Activated T-helper 1 cell treated with anti-CD3 and anti-CD28 coated beads, Interleukin-12 subunit alpha, Interleukin-12 subunit beta, Interleukin-2, Interleukin-4 antibody, amounts not matched to agents 30 ng/mL and 10 ng/mL and 1 ng/mL, durations not matched to agents 14 hours and 24 hours and 36 hours (primary cell): ENCODE measurements around the gene LRRC7. TPM values are rescaled to one million over a fixed set of nuclear protein-coding genes. Genes with fewer than 3 reads are reported as not detected.

Experiments used
- DNase-seq: peaks from one replicate; pipeline ENCODE4 v3.0.0; 2021; ENCODE audit warnings: low spot score
- H3K27ac Mint-ChIP-seq: one replicate; pipeline ENCODE4 v1.8.0; 2021; ENCODE audit warnings: mild to moderate bottlenecking, mixed read lengths
- H3K27me3 Mint-ChIP-seq: one replicate; pipeline ENCODE4 v1.8.0; 2022; ENCODE audit warnings: mild to moderate bottlenecking, moderate library complexity, mixed read lengths; ENCODE audit not compliant: insufficient read depth
- H3K36me3 Mint-ChIP-seq: one replicate; pipeline ENCODE4 v1.8.0; 2021; ENCODE audit warnings: low read depth, mixed read lengths
- H3K4me1 Mint-ChIP-seq: one replicate; pipeline ENCODE4 v1.8.0; 2021; ENCODE audit warnings: low read depth, mixed read lengths
- H3K4me3 Mint-ChIP-seq: one replicate; pipeline ENCODE4 v1.8.0; 2021; ENCODE audit warnings: mild to moderate bottlenecking, moderate library complexity, mixed read lengths
- H3K9me3 Mint-ChIP-seq: one replicate; pipeline ENCODE4 v1.8.0; 2021; ENCODE audit warnings: mixed read lengths
- intact Hi-C: fragments of 100-400 bp; cut with micrococcal nuclease; formaldehyde crosslinking; loops from one replicate; pipeline ENCODE4 v1.15.1; 2024
- total RNA-seq: library from RNA; stranded (reverse); gene quantifications from 2 replicates; pipeline ENCODE4 v1.2.3, GENCODE V29; 2022

Gene LRRC7
- total RNA-seq, 1 donor from 2014 or later, result not detected

- no peaks in the 10 kb centered on the region for H3K4me1 Mint-ChIP-seq
- H3K9me3 Mint-ChIP-seq, result peaks cover 4% of the 10 kb centered on the region
- H3K36me3 Mint-ChIP-seq, result no peaks in the 10 kb centered on the region
- no peaks in the 10 kb centered on the region for H3K27me3 Mint-ChIP-seq
- H3K4me3 Mint-ChIP-seq, result no peak overlapping the region
- no peak overlapping the region for H3K27ac Mint-ChIP-seq
- intact Hi-C loops, result no loop called here
- no peak for DNase-seq
Measured at GRCh38 chr1:69728206-69728605, 160.5 kb downstream of the LRRC7 start.

GRCh38 chr1:69733061-69733460 lies 165.3 kb downstream of the LRRC7 start:
- Mint-ChIP-seq H3K36me3 (no peaks in the 10 kb centered on the region), H3K9me3 (peaks cover 4% of the 10 kb centered on the region), H3K4me1 (no peaks in the 10 kb centered on the region), H3K27ac (no peak overlapping the region), H3K27me3 (no peaks in the 10 kb centered on the region), H3K4me3 (no peak overlapping the region)
- intact Hi-C loops, result no loop called here
- DNase-seq, result no peak

GRCh38 chr1:69737527-69738185 lies 169.9 kb downstream of the LRRC7 start:
- Mint-ChIP-seq H3K4me3 (no peak overlapping the region), H3K4me1 (no peaks in the 10 kb centered on the region), H3K27me3 (no peaks in the 10 kb centered on the region), H3K9me3 (no peaks in the 10 kb centered on the region), H3K36me3 (no peaks in the 10 kb centered on the region), H3K27ac (no peak overlapping the region)
- intact Hi-C loops, result loop anchor here (1.0 to 5.0 kb wide), 4 partner anchors 1617 to 1970 kb away; no protein-coding TSS in a partner anchor
- DNase-seq, result peak; percentile 6

GRCh38 chr1:69738458-69739250 lies 170.9 kb downstream of the LRRC7 start:
- Mint-ChIP-seq H3K27me3 (no peaks in the 10 kb centered on the region), H3K27ac (no peak overlapping the region), H3K4me3 (no peak overlapping the region), H3K9me3 (no peaks in the 10 kb centered on the region), H3K36me3 (no peaks in the 10 kb centered on the region), H3K4me1 (no peaks in the 10 kb centered on the region)
- intact Hi-C loops, result loop anchor here (5.0 kb wide), 2 partner anchors 1886 to 1971 kb away; no protein-coding TSS in a partner anchor
- no peak for DNase-seq

- H3K4me1 Mint-ChIP-seq, result no peaks in the 10 kb centered on the region
- no peak overlapping the region for H3K4me3 Mint-ChIP-seq
- intact Hi-C loops, result loop anchor here (5.0 kb wide), 2 partner anchors 1887 to 1972 kb away; no protein-coding TSS in a partner anchor
- no peak for DNase-seq
- no peaks in the 10 kb centered on the region for H3K9me3 Mint-ChIP-seq
- H3K27ac Mint-ChIP-seq, result no peak overlapping the region
- no peaks in the 10 kb centered on the region for H3K27me3 Mint-ChIP-seq
- no peaks in the 10 kb centered on the region for H3K36me3 Mint-ChIP-seq
Measured at GRCh38 chr1:69739251-69739605, 171.5 kb downstream of the LRRC7 start.

- Mint-ChIP-seq H3K36me3 (no peaks in the 10 kb centered on the region), H3K4me3 (no peak overlapping the region), H3K27ac (no peak overlapping the region), H3K9me3 (no peaks in the 10 kb centered on the region), H3K27me3 (no peaks in the 10 kb centered on the region), H3K4me1 (no peaks in the 10 kb centered on the region)
- DNase-seq, result no peak
- intact Hi-C loops, result no loop called here
Measured at GRCh38 chr1:69743146-69743545, 175.4 kb downstream of the LRRC7 start.

- no peaks in the 10 kb centered on the region for H3K4me1 Mint-ChIP-seq
- H3K27me3 Mint-ChIP-seq, result no peaks in the 10 kb centered on the region
- H3K4me3 Mint-ChIP-seq, result no peak overlapping the region
- intact Hi-C loops, result no loop called here
- no peaks in the 10 kb centered on the region for H3K36me3 Mint-ChIP-seq
- DNase-seq, result no peak
- H3K27ac Mint-ChIP-seq, result no peak overlapping the region
- H3K9me3 Mint-ChIP-seq, result no peaks in the 10 kb centered on the region
Measured at GRCh38 chr1:69744381-69744780, 176.7 kb downstream of the LRRC7 start.

GRCh38 chr1:69747207-69747606 lies 179.5 kb downstream of the LRRC7 start:
- intact Hi-C loops, result no loop called here
- Mint-ChIP-seq H3K27me3 (no peaks in the 10 kb centered on the region), H3K4me1 (no peaks in the 10 kb centered on the region), H3K4me3 (no peak overlapping the region), H3K9me3 (no peaks in the 10 kb centered on the region), H3K27ac (no peak overlapping the region), H3K36me3 (no peaks in the 10 kb centered on the region)
- no peak for DNase-seq

GRCh38 chr1:69750638-69751037 lies 182.9 kb downstream of the LRRC7 start:
- no peaks in the 10 kb centered on the region for H3K9me3 Mint-ChIP-seq
- H3K27ac Mint-ChIP-seq, result no peak overlapping the region
- no peaks in the 10 kb centered on the region for H3K27me3 Mint-ChIP-seq
- no peaks in the 10 kb centered on the region for H3K4me1 Mint-ChIP-seq
- H3K4me3 Mint-ChIP-seq, result no peak overlapping the region
- intact Hi-C loops, result no loop called here
- H3K36me3 Mint-ChIP-seq, result no peaks in the 10 kb centered on the region
- no peak for DNase-seq

GRCh38 chr1:69752831-69753230 lies 185.1 kb downstream of the LRRC7 start:
- DNase-seq, result no peak
- Mint-ChIP-seq H3K4me1 (no peaks in the 10 kb centered on the region), H3K4me3 (no peak overlapping the region), H3K9me3 (no peaks in the 10 kb centered on the region), H3K27me3 (no peaks in the 10 kb centered on the region), H3K36me3 (no peaks in the 10 kb centered on the region), H3K27ac (no peak overlapping the region)
- intact Hi-C loops, result no loop called here

GRCh38 chr1:69754521-69754920 lies 186.8 kb downstream of the LRRC7 start:
- H3K27me3 Mint-ChIP-seq, result no peaks in the 10 kb centered on the region
- H3K27ac Mint-ChIP-seq, result no peak overlapping the region
- H3K9me3 Mint-ChIP-seq, result no peaks in the 10 kb centered on the region
- H3K36me3 Mint-ChIP-seq, result no peaks in the 10 kb centered on the region
- H3K4me3 Mint-ChIP-seq, result no peak overlapping the region
- DNase-seq, result no peak
- no peaks in the 10 kb centered on the region for H3K4me1 Mint-ChIP-seq
- intact Hi-C loops, result no loop called here

GRCh38 chr1:69755647-69756046 lies 187.9 kb downstream of the LRRC7 start:
- intact Hi-C loops, result no loop called here
- Mint-ChIP-seq H3K9me3 (no peaks in the 10 kb centered on the region), H3K4me3 (no peak overlapping the region)

GRCh38 chr1:69765951-69766350 lies 198.2 kb downstream of the LRRC7 start:
- Mint-ChIP-seq H3K9me3 (peaks cover 3% of the 10 kb centered on the region), H3K4me3 (no peak overlapping the region), H3K36me3 (no peaks in the 10 kb centered on the region), H3K27ac (no peak overlapping the region), H3K27me3 (no peaks in the 10 kb centered on the region), H3K4me1 (no peaks in the 10 kb centered on the region)
- intact Hi-C loops, result no loop called here
- no peak for DNase-seq

More at GRCh38 chr1:69755647-69756046, 187.9 kb downstream of the LRRC7 start:
- H3K27ac Mint-ChIP-seq, result no peak overlapping the region
- H3K27me3 Mint-ChIP-seq, result no peaks in the 10 kb centered on the region
- no peaks in the 10 kb centered on the region for H3K4me1 Mint-ChIP-seq
- DNase-seq, result no peak
- no peaks in the 10 kb centered on the region for H3K36me3 Mint-ChIP-seq
